Activated naive CD4-positive, alpha-beta T cell treated with anti-CD3 and anti-CD28 coated beads, Interleukin-2, amount 50 U/mL, for 16 hours (primary cell): ENCODE measurements around the gene DLG2.
"Not testable (repeated sequence)": the region's sequence is repeated elsewhere in the genome, so short reads cannot be mapped to it uniquely, and the experiment has no call there.

Source experiments
- DNase-seq: peaks from one replicate; pipeline ENCODE4 v3.0.0-alpha.2; 2020

Gene DLG2

DNA sequence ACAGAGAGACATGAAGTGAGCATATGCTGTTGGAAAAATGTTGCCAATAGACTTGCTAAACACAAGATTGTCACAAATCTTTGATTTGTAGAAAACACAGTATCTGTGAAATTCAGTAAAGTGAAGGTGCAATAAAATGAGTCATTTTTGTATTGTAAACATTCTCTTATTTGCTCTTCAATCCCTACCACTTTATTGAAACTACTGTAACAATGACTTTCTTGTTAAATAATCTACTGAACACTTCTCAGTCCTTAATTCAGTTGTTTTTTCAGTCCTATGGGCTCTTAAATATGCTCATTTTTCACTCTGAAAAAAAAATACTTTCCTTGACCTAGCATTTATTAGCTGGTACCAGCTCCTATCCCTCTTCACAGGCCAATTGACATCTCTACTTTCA, 531.9 kb downstream of the DLG2 start:
- DNase-seq: no peak

DNA sequence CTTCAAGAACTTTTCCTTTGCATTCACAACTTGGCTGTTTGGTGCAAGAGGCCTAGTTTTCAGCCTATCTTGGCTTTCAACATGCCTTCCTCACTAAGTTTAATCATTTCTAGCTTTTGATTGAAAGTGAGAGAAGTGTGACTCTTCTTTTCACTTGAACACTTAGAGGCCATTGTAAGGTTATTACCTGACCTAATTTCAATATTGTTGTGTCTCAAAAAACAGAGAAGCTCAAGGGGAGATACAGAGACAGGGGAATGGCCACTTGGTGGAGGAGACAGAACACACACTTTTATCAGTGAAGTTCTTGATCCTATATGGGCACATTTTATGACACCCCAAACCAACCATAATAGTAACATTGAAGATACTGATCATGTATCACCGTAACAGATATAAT, 532.3 kb downstream of the DLG2 start:
- no peak for DNase-seq

DNA sequence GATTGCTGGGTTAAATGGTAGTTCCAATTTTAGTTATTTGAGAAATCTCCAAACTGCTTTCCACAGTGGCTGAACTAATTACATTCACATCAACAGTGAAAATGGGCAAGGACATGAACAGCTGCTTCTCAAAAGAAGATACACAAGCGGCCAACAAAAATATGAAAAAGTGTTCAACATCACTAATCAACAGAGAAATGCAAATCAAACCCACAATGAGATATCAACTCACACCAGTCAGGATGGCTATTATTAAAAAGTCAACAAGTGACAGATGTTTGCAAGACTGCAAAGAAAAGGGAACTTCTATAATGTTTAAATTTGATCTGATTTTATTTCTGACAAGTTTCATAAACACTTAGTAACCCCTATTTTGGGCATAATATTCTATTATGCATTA, 537.5 kb downstream of the DLG2 start:
- no peak for DNase-seq

DNA sequence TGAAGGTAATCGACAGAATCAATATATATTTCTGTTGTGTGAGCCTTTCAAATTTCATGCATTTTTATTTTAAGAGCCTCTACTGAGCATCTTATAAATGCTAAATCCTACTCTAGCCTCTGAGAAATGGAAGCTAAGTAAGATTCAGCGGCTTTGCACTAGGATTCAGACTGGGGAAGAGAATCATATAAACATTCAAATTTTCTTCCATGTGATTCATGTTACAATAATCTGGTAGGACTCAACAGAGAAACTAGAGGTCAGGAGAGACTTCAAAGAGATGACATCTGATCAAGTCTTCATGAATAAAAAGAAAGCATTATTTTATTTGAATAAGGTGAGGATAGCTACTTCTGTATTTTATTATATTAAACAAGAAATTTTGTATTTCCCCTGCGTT, 538.9 kb downstream of the DLG2 start:
- DNase-seq: no peak

DNA sequence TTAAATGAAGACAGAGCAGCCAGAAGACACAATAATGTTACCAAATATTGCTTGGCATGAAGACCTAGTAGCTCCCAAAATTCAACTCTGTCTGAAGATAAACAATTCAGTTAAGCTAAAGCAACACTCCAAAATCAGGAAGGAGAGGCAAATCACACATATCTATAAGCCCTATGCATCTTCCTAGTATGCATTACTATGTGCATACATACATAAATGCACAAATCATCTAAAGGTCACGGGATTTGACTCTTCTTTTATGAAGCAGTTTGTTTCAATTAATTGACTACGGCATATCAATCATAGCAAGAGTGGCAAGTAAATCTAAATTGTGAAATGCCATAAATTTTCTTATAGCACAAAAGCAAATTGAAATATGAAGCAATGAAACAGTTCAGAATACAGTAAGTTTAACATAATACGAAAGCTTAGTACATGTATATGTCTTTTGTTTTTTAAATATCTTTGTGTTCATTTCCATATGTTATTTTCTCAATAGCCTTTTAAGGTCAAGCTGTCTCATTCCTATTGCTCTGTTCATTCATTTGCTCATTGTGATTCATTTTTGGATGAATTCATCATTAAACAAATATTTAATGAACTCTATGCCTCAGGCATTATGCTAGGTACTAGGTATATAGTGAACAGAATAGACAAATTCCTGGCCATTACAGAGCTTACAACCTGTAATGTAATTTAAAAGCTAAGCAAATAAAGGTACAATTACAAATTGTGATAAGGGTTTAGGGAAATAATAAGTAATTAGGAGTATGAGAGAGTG, 540.5 kb downstream of the DLG2 start:
- no peak for DNase-seq

DNA sequence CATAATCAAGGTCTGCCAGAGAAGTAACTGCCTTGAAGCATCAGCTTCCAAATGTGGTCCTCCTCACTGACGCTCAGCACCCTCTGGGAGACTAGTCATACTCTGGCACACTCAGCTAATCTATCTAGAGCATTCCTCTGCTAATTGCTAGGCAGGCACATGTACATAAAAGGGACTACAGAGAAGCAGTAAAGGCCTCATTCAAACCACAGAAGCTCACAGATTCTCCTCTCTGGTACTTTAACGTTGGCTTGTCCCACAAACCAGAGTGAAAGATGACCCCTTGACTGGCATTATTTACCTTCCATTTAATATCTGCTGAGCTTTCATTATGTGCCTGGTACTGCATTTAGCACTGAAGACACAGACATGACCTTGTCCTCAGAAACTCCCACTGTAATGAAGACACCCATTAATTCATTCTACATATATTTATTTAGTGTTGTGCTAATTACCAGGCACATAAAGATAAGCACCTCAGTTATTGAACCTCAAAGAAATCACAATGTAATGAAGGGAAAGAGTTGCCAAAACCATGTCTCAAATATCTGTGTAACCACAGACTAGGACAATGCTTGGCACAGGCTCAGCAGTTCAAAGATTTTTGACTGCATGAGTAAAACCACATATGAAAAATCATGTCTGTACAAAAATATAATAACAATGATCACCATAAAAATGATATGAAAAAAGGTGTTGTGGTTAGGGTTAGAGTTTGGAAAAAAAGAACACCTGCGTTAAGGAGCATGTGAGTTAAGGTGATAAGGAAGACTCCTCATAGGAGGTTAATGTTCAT, 550.4 kb downstream of the DLG2 start:
- no peak for DNase-seq

DNA sequence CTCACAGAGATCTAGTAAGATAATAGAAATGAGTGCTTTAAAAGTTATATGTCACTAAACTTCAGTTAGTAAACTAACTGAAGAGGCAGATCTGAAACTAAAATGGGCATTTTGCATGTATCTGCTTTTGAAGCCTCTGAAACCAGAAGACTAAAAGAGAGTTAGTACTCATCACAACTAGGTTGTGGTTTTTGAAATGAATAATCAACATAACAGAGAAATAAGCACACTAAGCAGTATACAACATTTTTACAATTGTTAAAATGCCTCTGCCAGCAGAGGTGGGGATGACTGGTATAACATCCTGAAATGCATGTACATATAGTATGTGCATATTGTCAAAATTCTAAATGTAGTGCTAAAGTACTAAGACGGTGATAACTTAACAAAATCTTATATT, 564.5 kb downstream of the DLG2 start:
- no peak for DNase-seq

DNA sequence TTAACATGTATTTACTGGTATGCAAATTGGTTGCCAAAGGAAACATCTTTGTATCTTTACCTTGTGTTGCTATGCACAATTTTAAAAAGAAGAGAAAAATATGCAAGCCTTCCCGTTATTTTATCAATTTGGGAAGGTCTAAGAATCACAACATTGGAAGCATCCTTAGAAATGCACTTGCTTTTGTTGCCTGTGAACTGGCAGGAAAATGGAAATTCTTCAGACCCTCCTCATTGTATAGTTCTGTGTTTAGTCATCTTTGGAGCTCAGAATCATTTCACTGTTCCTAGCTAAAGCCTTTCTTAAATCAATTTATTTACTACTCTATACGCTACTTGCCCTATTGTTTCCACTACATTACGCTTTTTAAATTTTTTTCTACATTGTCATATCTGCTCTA, 574.5 kb downstream of the DLG2 start:
- DNase-seq: no peak

DNA sequence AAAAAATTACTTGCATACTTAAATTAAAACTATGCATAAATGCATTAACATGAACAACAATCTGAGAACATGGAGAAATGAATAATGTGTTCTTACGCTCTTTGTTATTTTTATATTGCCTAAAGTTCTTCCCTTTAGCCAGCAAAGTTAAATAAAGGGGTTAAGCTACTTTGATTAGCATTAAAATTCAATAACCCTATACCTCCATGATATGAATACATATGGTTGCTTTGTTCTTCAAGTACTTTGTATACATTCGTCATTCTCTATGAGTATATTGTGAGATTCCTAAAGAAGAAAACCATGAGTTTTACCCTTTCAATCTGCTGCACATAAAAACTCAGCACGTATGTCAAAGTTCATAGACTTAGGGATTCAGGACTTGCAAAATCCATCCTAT, 578.3 kb downstream of the DLG2 start:
- DNase-seq: no peak

DNA sequence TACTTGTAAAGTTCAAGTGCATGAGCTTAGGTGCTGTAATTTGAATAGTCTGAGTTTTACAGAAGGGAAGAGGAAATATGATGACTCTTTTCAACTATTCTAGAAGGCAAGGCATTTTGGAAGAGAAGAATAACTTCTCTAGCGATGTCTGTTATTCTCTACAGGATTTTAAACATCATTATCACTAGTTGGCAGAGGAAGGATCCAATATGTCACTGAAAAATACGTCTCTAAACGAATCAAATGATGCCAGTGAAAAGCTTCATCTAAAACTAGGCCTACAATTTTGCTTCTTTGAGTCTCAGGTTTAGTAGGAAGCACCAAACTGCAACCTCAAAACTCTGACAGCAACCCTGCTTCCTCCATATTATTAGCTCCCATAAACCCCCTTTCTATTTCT, 581.4 kb downstream of the DLG2 start:
- no peak for DNase-seq

DNA sequence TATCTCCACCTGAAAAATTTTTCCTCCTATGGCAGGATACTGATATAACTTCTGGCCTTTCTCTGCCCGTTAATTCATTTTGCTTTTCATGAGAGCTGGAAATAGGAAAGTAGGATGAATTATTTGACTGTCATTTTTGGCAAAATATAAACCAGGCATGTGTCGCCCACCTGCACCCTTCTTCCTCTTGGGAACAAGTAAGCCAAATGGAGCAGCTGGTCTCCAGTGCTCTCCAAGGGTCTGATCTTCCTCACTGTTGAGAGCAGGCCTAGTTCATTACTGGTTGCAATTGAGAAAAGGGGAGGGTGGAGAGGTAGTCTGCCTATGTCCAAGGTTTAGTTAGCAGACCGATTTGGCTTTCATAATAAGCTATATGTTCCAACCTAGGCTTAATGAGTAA, 582.2 kb downstream of the DLG2 start:
- no peak for DNase-seq

DNA sequence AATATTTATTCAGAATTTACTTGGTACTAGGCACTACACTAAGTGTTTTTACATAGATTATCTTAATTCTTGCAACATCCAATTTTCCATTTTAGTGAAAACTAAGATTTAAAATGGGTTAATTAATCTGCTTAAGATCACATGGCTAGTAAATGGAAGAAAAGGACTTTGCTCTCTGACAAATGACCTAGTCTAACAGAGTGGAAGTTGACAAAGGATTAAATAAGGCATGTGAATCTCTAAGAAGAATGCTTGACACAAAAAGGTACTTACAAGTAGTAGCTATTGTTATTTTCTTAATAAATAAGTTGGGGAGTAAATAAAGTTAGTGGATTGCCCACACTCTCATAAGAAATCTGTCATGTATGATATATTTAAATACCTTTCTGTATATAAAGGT, 584.8 kb downstream of the DLG2 start:
- no peak for DNase-seq

DNA sequence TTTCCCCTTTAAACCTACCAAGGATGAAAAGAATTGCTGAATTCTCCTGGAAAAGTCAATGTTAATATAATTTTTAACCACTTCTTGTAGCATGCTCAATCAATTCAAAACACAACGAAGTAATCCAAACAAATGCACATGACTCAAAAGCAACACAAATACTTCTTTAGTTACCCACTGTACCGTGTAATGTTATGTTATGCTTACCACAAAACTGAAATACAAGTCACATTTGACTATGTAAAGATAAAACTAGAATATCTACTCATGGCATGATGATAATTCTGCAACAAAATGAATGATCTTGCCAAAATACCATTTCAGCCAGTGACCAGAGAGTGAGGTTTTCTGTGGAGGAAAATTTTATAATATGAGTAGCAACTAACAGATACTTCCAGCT, 587.0 kb downstream of the DLG2 start:
- DNase-seq: no peak

DNA sequence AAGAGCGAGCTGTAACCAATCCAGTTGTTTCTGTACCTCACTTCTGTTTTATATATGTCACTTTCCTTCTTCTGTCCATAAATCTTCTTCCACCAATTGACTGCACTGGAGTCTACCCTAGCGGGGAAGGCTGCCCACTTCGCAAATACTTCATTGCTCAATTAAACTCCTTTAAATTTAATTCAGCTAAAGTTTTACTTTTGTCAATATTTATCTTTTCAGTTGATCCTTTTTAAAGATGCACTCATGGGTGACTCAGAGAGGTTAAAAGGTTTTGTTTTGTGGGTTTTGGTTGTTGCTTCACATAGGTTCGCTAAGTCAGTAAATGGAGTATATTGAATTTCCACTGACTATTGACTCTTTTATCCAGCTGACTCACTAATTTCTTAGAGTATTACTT, 597.2 kb downstream of the DLG2 start:
- DNase-seq: no peak

DNA sequence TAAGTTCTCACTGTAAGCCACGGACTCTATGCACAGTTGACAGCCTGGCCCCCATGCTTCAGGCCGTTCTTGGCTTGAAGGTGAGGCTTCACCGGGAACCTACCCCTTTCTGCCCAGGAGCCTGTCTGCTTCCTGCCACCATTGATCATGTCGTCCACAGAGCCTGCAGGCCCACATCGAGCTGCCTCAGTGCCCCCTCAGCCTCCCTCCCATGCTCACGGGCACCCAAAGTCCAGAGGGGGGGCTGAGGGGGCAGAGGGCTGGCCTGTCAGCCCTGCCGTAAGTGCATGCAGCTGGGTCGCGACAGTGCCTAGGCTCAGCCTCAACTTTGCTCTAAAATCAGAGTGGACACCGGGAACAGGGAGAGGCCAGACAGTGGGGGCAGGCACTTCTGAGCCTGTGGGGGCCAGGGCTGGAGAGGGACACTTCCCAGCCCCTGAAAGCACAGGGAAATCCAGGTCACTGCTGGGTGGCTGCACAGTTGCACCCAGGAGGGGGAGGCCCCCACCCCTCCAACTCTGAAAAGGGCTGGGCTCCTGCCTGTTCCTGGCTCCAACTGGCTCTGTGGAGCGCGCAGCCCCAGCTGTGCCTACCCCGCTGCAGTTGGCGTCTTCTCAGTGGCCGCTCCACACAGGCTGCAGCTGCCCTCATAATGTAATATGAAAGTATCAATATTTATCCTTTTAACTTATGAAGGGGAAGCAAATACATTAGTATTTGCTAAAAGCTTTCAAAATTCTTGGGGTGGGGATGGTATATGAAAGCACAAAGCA, 598.6 kb downstream of the DLG2 start:
- no peak for DNase-seq

DNA sequence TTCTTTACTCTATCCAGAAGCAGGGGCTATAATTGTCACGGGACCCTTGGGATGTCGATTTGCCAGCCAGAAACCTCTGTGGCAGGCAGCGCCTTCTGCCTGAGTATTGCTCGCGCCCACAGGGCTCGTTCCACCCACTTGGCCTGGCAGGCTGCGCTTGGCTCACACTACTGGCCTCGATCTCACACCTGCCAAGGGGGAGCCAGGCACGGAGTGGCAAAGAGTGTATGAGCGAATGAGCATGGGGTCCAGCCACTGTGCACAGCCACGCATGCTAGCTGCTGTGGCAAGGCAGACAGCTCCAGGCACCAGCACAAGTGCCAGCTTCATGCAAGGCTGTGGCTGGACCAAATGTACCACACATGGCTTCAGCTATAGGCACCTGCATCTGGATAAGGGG, 599.8 kb downstream of the DLG2 start:
- no peak for DNase-seq

DNA sequence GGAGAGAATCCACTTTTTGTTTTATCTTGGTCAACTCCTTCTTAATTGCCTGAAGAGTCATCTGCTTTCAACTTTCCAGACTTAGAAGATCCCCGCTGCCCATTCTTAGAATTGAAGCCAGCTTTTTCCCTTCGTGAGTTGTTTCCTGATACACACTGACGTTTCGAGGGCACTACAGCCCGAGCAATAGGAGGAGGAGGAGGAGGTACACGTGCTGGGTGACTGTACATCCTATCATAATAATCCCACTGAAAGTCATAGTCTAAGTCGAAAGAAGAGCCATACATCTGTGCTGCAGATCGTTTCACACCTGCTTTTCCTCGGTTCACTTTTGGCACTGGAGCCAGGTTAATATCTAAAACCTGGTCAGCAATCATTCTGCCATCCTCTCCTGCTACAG, 606.1 kb downstream of the DLG2 start:
- no peak for DNase-seq

DNA sequence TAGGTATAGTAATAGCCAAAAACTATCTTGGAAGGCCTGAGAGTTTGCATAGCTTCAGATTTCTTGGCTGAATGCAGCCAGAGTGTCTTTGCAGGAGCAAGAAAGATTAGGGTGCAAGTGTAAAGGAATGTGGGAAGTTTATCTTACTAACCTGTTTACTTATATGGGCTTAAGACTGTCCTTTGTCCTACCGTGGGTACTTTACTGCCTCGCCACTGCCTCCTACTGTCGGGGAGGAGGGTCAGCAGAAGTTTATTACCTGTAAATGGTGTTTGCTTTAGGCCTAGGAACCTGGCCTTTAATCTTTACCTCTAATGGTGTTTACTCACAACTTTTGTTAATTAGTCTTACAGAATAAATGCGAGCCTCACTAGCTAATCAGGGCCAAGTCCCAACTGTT, 633.8 kb downstream of the DLG2 start:
- DNase-seq: no peak

DNA sequence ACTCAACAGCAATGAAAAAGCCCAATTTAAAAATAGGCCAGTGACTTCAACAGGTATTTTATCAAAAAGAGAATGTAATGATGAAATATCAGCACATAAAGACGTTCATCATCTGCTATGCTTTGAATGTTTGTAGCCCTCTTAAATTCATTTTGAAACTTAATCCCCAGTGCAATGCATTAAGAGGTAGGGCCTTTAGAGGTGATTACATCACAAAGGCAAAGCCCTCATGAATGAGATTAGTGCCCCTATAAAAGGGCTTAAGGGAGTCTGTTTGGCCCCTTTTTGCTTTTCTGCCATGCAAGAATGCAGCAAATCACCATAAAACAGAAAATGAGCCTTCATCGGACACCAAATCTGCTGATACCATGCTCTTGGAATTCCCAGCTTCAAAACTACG, 637.0 kb downstream of the DLG2 start:
- no peak for DNase-seq

DNA sequence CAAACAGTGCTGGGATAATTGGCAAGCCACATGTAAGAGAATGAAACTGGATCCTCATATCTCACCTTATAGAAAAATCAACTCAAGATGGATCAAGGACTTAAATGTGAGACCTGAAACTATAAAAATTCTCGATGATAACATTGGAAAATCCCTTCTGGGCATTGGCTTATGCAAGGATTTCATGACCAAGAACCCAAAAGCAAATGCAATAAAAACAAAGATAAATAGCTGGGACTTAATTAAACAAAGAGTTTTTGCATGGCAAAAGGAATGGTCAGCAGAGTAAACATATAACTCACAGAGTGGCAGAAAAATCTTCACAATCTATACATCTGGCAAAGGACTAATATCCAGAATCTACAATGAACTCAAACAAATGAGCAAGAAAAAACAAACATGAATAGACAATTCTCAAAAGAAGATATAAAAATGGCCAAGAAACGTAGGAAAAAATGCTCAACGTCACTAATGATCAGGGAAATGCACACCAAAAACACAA, 639.4 kb downstream of the DLG2 start:
- not testable (repeated sequence) for DNase-seq

DNA sequence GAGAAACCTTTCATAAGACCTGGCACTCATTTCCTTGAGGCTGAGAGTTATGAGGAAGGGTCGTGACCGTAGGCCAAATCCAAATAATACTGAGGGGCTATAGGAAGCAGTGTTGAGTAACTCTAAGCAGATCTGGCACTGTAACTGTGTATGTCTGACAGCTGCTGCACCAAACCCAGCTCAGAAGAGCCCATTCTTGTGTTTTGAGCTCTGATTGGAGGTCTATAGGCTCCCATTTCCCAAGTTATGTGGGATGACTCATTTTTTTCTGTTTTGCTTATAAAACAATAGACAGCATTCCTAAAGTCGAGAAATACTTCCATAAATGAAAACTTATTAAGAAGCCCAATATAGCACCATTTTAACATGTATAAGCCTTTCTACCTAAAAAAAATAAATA, 645.8 kb downstream of the DLG2 start:
- DNase-seq: no peak

DNA sequence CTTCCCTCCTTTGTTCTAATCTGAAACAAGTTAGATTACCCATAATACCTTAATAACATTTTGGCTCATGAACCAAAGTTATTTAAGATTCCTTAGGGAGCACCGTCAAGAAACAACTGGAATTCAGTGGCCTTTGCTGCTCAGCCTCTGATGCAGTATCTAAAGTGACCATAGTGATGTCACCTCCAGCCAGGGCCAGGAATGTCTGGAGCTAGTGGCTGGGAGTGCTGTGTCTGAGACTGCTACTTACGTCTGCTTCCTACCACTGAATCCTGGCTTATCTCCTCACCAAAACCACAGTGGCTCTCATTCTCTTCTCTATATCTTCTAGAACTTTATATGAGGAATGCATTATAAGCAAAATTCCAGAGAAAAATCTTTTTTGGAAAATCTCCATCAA, 658.0 kb downstream of the DLG2 start:
- DNase-seq: no peak

DNA sequence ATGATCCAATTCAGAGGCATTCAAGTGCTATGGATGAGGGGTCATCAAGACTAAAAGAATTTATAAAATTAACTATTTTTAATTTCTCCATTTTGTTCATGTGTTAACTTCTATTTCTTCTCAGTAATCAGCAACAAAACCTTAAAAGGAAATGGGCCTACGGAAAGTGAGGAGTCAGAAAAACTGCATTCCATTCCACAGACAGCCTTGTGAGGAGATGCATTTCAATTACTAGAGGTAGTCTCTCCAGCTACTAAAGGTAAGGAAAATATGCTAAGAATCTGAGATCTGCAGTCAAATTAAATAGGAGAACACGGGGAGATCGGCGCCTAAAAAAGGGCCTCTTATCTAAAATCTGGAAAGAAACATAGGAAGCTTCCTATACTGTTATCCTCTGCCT, 661.7 kb downstream of the DLG2 start:
- DNase-seq: no peak

DNA sequence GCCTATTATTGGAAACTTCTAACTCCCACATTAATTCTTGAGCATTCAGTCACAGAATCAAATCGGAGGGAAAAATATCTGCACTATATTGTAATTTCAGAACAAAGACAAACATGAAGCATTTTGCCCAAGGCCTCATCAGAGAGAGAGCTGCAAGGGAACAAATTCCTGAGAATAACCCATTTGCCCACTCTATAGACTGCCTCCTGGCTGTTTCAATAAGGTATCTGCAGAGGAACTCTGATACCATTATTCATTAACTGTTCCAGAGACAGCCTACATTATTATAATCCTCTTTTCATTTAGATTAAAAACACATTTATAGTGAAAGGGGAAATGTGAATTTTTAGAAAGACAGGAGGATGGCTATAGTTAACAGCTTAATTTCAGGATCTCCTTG, 663.9 kb downstream of the DLG2 start:
- DNase-seq: no peak
